ENCODE results near the gene MOGAT2.

Gene MOGAT2

DNA sequence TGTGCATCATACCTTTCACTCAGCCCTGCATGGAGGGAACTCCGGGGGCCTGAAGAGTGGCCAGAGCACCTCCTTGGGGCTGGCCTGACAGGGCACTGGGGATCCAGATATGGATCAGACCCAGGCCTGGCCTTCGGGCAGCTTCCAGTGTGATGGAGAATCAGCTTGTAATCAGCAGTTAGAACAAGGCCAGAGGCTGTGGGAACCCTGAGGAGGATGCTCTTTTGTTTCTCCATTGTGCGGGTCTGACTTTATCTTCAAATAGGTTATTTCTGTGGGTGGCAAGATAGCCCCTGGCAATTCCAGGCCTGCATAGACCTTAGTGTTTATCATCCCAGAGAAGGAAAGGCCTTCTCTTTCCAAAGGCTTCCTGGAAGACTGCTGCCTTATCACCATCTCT lies 63.2 kb downstream of the MOGAT2 start:
- CTCF ChIA-PET: interaction anchor here (0.7 to 1.0 kb wide), 2 partner anchors 17 to 372 kb away, joined by 3 read pairs; no protein-coding TSS in a partner anchor
- POLR2A ChIA-PET (ENCODE audit: low non-redundant PET): no interaction called here
- DNase-seq (ENCODE audit: low spot score): no peak
- TF ChIP-seq, protein P1, sequence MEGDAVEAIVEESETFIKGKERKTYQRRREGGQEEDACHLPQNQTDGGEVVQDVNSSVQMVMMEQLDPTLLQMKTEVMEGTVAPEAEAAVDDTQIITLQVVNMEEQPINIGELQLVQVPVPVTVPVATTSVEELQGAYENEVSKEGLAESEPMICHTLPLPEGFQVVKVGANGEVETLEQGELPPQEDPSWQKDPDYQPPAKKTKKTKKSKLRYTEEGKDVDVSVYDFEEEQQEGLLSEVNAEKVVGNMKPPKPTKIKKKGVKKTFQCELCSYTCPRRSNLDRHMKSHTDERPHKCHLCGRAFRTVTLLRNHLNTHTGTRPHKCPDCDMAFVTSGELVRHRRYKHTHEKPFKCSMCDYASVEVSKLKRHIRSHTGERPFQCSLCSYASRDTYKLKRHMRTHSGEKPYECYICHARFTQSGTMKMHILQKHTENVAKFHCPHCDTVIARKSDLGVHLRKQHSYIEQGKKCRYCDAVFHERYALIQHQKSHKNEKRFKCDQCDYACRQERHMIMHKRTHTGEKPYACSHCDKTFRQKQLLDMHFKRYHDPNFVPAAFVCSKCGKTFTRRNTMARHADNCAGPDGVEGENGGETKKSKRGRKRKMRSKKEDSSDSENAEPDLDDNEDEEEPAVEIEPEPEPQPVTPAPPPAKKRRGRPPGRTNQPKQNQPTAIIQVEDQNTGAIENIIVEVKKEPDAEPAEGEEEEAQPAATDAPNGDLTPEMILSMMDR (conservative IDR thresholded peaks at IDR 0.05; ENCODE audit: low read depth): no peak
- H3K27ac ChIP-seq: no peak overlapping the region

DNA sequence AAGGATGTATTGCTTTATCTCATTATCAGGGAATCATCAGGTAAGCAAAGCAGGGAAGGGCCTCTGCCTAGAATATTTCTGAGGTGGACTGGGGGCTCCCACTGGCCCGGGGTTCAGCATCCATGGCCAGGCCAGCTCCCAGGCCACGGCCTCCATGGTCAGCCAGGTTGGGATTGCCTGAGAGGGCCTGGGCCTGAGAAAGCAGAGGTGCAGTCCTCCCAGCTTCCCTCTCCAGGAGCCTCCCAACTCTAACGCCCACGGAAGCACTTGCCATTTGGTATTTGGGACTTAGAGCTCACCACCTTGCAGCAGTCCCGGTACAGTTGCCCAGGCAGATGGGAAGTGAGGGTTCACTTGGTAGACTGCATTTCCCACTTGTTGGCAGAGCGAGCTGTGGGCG lies 63.7 kb downstream of the MOGAT2 start:
- DNase-seq (ENCODE audit: low spot score): no peak
- H3K27ac ChIP-seq: no peak overlapping the region
- ChIA-PET POLR2A (ENCODE audit: low non-redundant PET) (no interaction called here), CTCF (interaction anchor here (1.0 kb wide), 1 partner anchor 371 kb away, joined by 3 read pairs; no protein-coding TSS in a partner anchor)
- TF ChIP-seq, protein P1 (conservative IDR thresholded peaks at IDR 0.05; ENCODE audit: low read depth): no peak

DNA sequence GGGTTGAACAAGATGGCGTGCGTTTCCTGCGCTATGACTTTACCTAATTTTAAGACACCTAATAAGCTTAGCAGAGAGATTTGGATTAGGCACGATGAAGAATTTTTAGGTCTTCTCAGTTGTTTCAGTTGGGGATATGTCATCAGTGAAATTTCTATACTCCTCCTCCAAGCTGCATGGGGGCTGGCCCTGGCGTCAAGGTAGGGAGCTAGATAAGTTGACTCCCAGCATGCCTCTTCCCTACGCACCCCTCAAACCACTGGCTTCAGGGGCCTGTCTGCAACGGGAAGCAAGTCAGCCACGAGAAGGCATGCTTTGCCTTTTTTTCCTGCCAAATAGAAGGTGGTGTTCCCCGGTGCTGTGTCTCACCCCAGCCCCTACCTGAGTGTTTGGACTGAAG lies 64.2 kb downstream of the MOGAT2 start:
- H3K27ac ChIP-seq: no peak overlapping the region
- no peak for DNase-seq (ENCODE audit: low spot score)
- TF ChIP-seq, protein P1 (conservative IDR thresholded peaks at IDR 0.05; ENCODE audit: low read depth): no peak
- ChIA-PET POLR2A (ENCODE audit: low non-redundant PET) (no interaction called here), CTCF (no interaction called here)

Data from RWPE1 (cell line).